H9 (cell line): ENCODE results near the gene SYNPO2. TPM values are rescaled to one million over a fixed set of nuclear protein-coding genes. Genes with fewer than 3 reads are reported as not detected.
A peak's percentile ranks its signal among the peaks of the same experiment; 100 is the strongest.

Experiments
- DNase-seq: peaks from one replicate; pipeline ENCODE4 v3.0.0-alpha.2; 2017
- H2AFZ ChIP-seq: one replicate; pipeline ENCODE4 v1.6.1; 2013; ENCODE audit warnings: mild to moderate bottlenecking, low read length, control low read depth, moderate library complexity
- H2AK5ac ChIP-seq: 2 replicates; pipeline ENCODE4 v1.6.1; 2013; ENCODE audit warnings: low read length, control low read depth, mixed read lengths; ENCODE audit not compliant: insufficient read length
- H2BK120ac ChIP-seq: one replicate; pipeline ENCODE4 v1.6.1; 2013; ENCODE audit warnings: low read depth, mild to moderate bottlenecking, low read length, control low read depth, inconsistent platforms; ENCODE audit not compliant: poor library complexity, severe bottlenecking
- H2BK12ac ChIP-seq: 2 replicates; pipeline ENCODE4 v1.6.1; 2013; ENCODE audit warnings: low read length, control low read depth, mixed read lengths, low read depth; ENCODE audit not compliant: insufficient read length
- H2BK15ac ChIP-seq: 2 replicates; pipeline ENCODE4 v1.6.1; 2013; ENCODE audit warnings: low read depth, low read length, control low read depth
- H2BK20ac ChIP-seq: one replicate; pipeline ENCODE4 v1.6.1; 2013; ENCODE audit warnings: low read depth, mild to moderate bottlenecking, low read length, control low read depth, inconsistent platforms; ENCODE audit not compliant: poor library complexity, severe bottlenecking
- H2BK5ac ChIP-seq: 2 replicates; pipeline ENCODE4 v1.6.1; 2013; ENCODE audit warnings: low read length, control low read depth, mixed read lengths; ENCODE audit not compliant: insufficient read length
- H3K14ac ChIP-seq: 2 replicates; pipeline ENCODE4 v1.6.1; 2013; ENCODE audit warnings: low read length, control low read depth; ENCODE audit not compliant: insufficient read depth
- H3K18ac ChIP-seq: 2 replicates; pipeline ENCODE4 v1.6.1; 2013; ENCODE audit warnings: low read depth, mild to moderate bottlenecking, mixed read lengths, low read length, control low read depth; ENCODE audit not compliant: insufficient read length
- H3K23ac ChIP-seq: 2 replicates; pipeline ENCODE4 v1.6.1; 2013; ENCODE audit warnings: low read length, control low read depth, mixed read lengths, low read depth; ENCODE audit not compliant: insufficient read length
- H3K23me2 ChIP-seq: 2 replicates; pipeline ENCODE4 v1.6.1; 2013; ENCODE audit warnings: low read depth, mild to moderate bottlenecking, mixed read lengths, low read length, control low read depth; ENCODE audit not compliant: insufficient read length, poor library complexity, severe bottlenecking
- H3K27ac ChIP-seq: 2 replicates; pipeline ENCODE4 v1.5.1; 2013; ENCODE audit warnings: low read length, control low read depth, mixed read lengths, low read depth; ENCODE audit not compliant: insufficient read length
- H3K27me3 ChIP-seq: 2 replicates; pipeline ENCODE4 v1.6.1; 2013; ENCODE audit warnings: low read length, control low read depth, inconsistent platforms; ENCODE audit not compliant: insufficient read depth
- H3K4ac ChIP-seq: 2 replicates; pipeline ENCODE4 v1.6.1; 2013; ENCODE audit warnings: low read depth, mild to moderate bottlenecking, control low read depth, inconsistent platforms, low read length, moderate library complexity
- H3K4me1 ChIP-seq: 2 replicates; pipeline ENCODE4 v1.6.1; 2013; ENCODE audit warnings: low read length, control low read depth, inconsistent platforms; ENCODE audit not compliant: insufficient read depth
- H3K4me2 ChIP-seq: 2 replicates; pipeline ENCODE4 v1.6.1; 2013; ENCODE audit warnings: low read length, control low read depth, mixed read lengths; ENCODE audit not compliant: insufficient read length, insufficient read depth
- H3K56ac ChIP-seq: 2 replicates; pipeline ENCODE4 v1.6.1; 2013; ENCODE audit warnings: low read depth, mild to moderate bottlenecking, mixed read lengths, low read length, control low read depth; ENCODE audit not compliant: insufficient read length
- H3K79me1 ChIP-seq: 2 replicates; pipeline ENCODE4 v1.6.1; 2013; ENCODE audit warnings: low read depth, mild to moderate bottlenecking, moderate library complexity, low read length, control low read depth, inconsistent platforms; ENCODE audit not compliant: insufficient read depth, poor library complexity, severe bottlenecking
- H3K79me2 ChIP-seq: 2 replicates; pipeline ENCODE4 v1.6.1; 2013; ENCODE audit warnings: low read length, control low read depth, inconsistent platforms; ENCODE audit not compliant: insufficient read depth
- H3K9ac ChIP-seq: 2 replicates; pipeline ENCODE4 v1.6.1; 2013; ENCODE audit warnings: low read length, control low read depth, mixed read lengths; ENCODE audit not compliant: insufficient read length; ENCODE audit errors: extremely low read depth
- H3K9me3 ChIP-seq: one replicate; pipeline ENCODE4 v1.6.1; 2013; ENCODE audit warnings: low read depth, low read length, inconsistent platforms; ENCODE audit not compliant: control insufficient read depth
- H3T11ph ChIP-seq: one replicate; pipeline ENCODE4 v1.6.1; 2013; ENCODE audit warnings: mild to moderate bottlenecking, low read length, control low read depth, inconsistent platforms
- H4K20me1 ChIP-seq: one replicate; pipeline ENCODE4 v1.6.1; 2013; ENCODE audit not compliant: control insufficient read depth, insufficient read length, insufficient read depth
- H4K5ac ChIP-seq: 2 replicates; pipeline ENCODE4 v1.6.1; 2013; ENCODE audit warnings: low read depth, mild to moderate bottlenecking, mixed read lengths, low read length, control low read depth; ENCODE audit not compliant: insufficient read length
- H4K8ac ChIP-seq: replicated peaks from 2 replicates; pipeline ENCODE4 v1.6.1; 2013; ENCODE audit warnings: low read length, control low read depth, mixed read lengths, low read depth; ENCODE audit not compliant: insufficient read length
- H4K91ac ChIP-seq: 2 replicates; pipeline ENCODE4 v1.6.1; 2013; ENCODE audit warnings: low read depth, mild to moderate bottlenecking, moderate library complexity, mixed read lengths, low read length, control low read depth; ENCODE audit not compliant: insufficient read length
- H3K27ac Mint-ChIP-seq, 3 experiments: 2 replicates in 2 of 3; 3 replicates in 1 of 3; pipeline ENCODE4 v1.8.0; 2020 to 2021; ENCODE audit warnings: mixed read lengths in 3 of 3, mild to moderate bottlenecking in 1 of 3, moderate library complexity in 1 of 3
- H3K27me3 Mint-ChIP-seq: 2 replicates; pipeline ENCODE4 v1.8.0; 2021; ENCODE audit warnings: low read depth, mild to moderate bottlenecking, moderate library complexity, mixed read lengths
- H3K36me3 Mint-ChIP-seq, 3 experiments: 2 replicates in 2 of 3; 3 replicates in 1 of 3; pipeline ENCODE4 v1.8.0; 2020 to 2021; ENCODE audit warnings: low read depth in 3 of 3, mixed read lengths in 3 of 3; ENCODE audit not compliant: insufficient read depth in 1 of 3
- H3K4me1 Mint-ChIP-seq, 2 experiments: 2 replicates each; pipeline ENCODE4 v1.8.0; 2020; ENCODE audit warnings: mixed read lengths in 2 of 2
- H3K4me3 Mint-ChIP-seq, 2 experiments: 2 replicates in 1 of 2; 3 replicates in 1 of 2; pipeline ENCODE4 v1.8.0; 2020 to 2021; ENCODE audit warnings: mild to moderate bottlenecking in 2 of 2, mixed read lengths in 2 of 2, moderate library complexity in 1 of 2
- H3K9me3 Mint-ChIP-seq, 2 experiments: 2 replicates in 1 of 2; 3 replicates in 1 of 2; pipeline ENCODE4 v1.8.0; 2020; ENCODE audit warnings: mild to moderate bottlenecking in 2 of 2, mixed read lengths in 2 of 2, moderate library complexity in 1 of 2
- WGBS: extraction: QIAGEN DNeasy Blood & Tissue Kit; methylation state at CpG from one replicate; pipeline ENCODE4 v1.1.7; 2013; ENCODE audit warnings: missing lambda C conversion rate, low lambda C conversion rate, mixed read lengths; ENCODE audit not compliant: insufficient read length; ENCODE audit errors: extremely low coverage; 5-methylcytosine and 5-hydroxymethylcytosine counted together
- total RNA-seq: library from RNA; stranded (reverse); gene quantifications from 2 replicates; pipeline ENCODE4 v1.2.1, GENCODE V29; 2021
- TF ChIP-seq, protein P1 (sequence below): fragments of 200-600 bp; sonication (generic); conservative IDR thresholded peaks from 3 replicates; pipeline ENCODE4 v1.8.0; 2021; ENCODE audit warnings: antibody characterized with exemption, mild to moderate bottlenecking

SYNPO2 gene
- total RNA-seq, 1 experiment from 2014 or later, result 1.1 TPM

DNA sequence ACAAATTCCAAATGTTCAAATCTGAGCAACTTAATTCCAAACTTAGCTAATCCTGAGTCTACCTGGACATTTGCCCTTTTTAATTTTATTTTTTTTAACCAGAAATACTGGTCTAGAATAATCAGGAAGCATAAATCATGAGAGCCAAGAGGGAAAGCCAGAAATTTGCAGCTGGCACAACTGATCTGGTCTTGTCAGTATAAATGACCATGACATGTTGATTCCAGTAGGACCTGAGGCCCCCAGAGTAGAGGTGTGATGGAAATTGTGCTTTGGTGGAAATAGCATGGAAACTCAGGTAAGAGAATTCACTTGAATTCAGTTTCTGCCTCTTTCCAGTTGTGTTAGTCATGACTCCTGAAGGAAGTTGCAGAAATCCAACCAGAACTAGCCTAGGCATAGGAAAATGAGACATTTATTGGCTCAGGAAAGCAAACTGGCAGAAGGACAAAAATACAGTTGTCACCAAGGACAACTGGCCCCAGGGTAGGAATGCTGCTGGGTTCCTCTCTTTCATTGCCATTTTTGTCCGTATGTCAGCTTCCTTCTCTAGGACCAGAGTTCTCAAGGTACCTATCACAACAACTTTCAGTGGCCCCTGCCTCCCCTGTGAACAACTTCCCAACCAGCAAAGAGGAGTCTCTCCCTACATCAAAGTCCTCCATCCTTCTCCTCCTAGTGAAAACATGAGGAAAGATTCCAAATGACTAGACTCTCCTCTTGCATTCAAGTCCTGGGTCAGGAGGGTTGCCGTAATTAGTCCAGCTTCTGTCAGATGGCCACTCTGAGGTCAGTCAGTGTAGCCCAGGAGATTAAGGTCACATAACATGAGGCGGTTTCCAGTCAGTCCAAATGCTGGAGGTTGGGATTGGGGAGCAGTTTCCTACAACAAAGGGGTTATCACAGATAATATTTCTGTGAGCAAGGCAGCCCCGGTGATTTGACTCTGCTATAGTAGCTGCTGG lies 217.7 kb downstream of the SYNPO2 start:
- no CpG with 5 or more reads among the region's 4 CpGs for whole genome bisulfite sequencing
- Histone ChIP-seq H2BK15ac (no peak overlapping the region), H3K9me3 (no peaks in the 10 kb centered on the region), H3K9ac (no peak overlapping the region), H3K14ac (no peak overlapping the region), H4K5ac (no peak overlapping the region), H2AK5ac (no peak overlapping the region), H2BK20ac (no peak overlapping the region), H3K4me1 (no peaks in the 10 kb centered on the region; the same call in 1 of the 2 replicates), H3K27ac (no peak overlapping the region), H3K23me2 (no peaks in the 10 kb centered on the region), H3K23ac (no peak overlapping the region), H3K79me2 (no peaks in the 10 kb centered on the region), H3K4ac (no peak overlapping the region), H2AFZ (no peak overlapping the region), H2BK12ac (no peak overlapping the region), H4K20me1 (no peaks in the 10 kb centered on the region), H4K91ac (no peak overlapping the region), H2BK120ac (no peak overlapping the region), H3K56ac (no peak overlapping the region), H3K4me2 (no peak overlapping the region), H3K27me3 (no peaks in the 10 kb centered on the region), H4K8ac (no peak overlapping the region), H3T11ph (no peak overlapping the region), H2BK5ac (no peak overlapping the region), H3K18ac (no peak overlapping the region), H3K79me1 (no peaks in the 10 kb centered on the region)
- no peaks in the 10 kb centered on the region for H3K36me3 Mint-ChIP-seq
- peaks cover 10 to 14% of the 10 kb centered on the region in 2 experiments for H3K4me1 Mint-ChIP-seq
- peak overlapping the region in 2 of 3 experiments; percentile 8 to 86; a peak in 3 of 7 replicates for H3K27ac Mint-ChIP-seq
- TF ChIP-seq, protein P1, sequence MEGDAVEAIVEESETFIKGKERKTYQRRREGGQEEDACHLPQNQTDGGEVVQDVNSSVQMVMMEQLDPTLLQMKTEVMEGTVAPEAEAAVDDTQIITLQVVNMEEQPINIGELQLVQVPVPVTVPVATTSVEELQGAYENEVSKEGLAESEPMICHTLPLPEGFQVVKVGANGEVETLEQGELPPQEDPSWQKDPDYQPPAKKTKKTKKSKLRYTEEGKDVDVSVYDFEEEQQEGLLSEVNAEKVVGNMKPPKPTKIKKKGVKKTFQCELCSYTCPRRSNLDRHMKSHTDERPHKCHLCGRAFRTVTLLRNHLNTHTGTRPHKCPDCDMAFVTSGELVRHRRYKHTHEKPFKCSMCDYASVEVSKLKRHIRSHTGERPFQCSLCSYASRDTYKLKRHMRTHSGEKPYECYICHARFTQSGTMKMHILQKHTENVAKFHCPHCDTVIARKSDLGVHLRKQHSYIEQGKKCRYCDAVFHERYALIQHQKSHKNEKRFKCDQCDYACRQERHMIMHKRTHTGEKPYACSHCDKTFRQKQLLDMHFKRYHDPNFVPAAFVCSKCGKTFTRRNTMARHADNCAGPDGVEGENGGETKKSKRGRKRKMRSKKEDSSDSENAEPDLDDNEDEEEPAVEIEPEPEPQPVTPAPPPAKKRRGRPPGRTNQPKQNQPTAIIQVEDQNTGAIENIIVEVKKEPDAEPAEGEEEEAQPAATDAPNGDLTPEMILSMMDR, result no peak
- H3K9me3 Mint-ChIP-seq, result no peaks in the 10 kb centered on the region
- H3K27me3 Mint-ChIP-seq, result no peaks in the 10 kb centered on the region
- no peak overlapping the region; a peak in 1 of 5 replicates for H3K4me3 Mint-ChIP-seq
- DNase-seq, result no peak
